ENCODE measurements around the gene HSPB1. TPM values are rescaled to one million over a fixed set of nuclear protein-coding genes. Genes with fewer than 3 reads are reported as not detected.

The HSPB1 gene
- total RNA-seq, 1 donor from 2014 or later = 609 TPM

- no peak for TF ChIP-seq CTCF (IDR thresholded peaks at IDR 0.05)
- peaks cover 20% of the 10 kb centered on the region for H3K4me1 ChIP-seq
- DNase-seq = no peak
- no peaks in the 10 kb centered on the region for H3K9me3 ChIP-seq
- ATAC-seq = no peak
- H3K36me3 ChIP-seq = peaks cover 54% of the 10 kb centered on the region
- H3K27me3 ChIP-seq (ENCODE audit: low read depth) = no peaks in the 10 kb centered on the region
- no peak overlapping the region for H3K4me3 ChIP-seq
- no peak overlapping the region for H3K27ac ChIP-seq
- intact Hi-C loops (cut with DNase I) = no loop called here
Measured at GRCh38 chr7:76328389-76328788, 25.9 kb downstream of the HSPB1 start.

GRCh38 chr7:76329479-76329878, 27.0 kb downstream of the HSPB1 start:
- Histone ChIP-seq H3K4me3 (no peak overlapping the region), H3K9me3 (no peaks in the 10 kb centered on the region), H3K27me3 (ENCODE audit: low read depth) (no peaks in the 10 kb centered on the region), H3K4me1 (peaks cover 31% of the 10 kb centered on the region), H3K27ac (no peak overlapping the region), H3K36me3 (peaks cover 54% of the 10 kb centered on the region)
- no peak for ATAC-seq
- no peak for TF ChIP-seq CTCF (IDR thresholded peaks at IDR 0.05)
- no peak for DNase-seq
- intact Hi-C loops (cut with DNase I) = no loop called here

GRCh38 chr7:76330261-76330660, 27.8 kb downstream of the HSPB1 start:
- H3K27ac ChIP-seq = no peak overlapping the region
- no peak for DNase-seq
- no peaks in the 10 kb centered on the region for H3K9me3 ChIP-seq
- peaks cover 34% of the 10 kb centered on the region for H3K4me1 ChIP-seq
- no peak overlapping the region for H3K4me3 ChIP-seq
- H3K27me3 ChIP-seq (ENCODE audit: low read depth) = no peaks in the 10 kb centered on the region
- no peak for TF ChIP-seq CTCF (IDR thresholded peaks at IDR 0.05)
- intact Hi-C loops (cut with DNase I) = no loop called here
- peaks cover 52% of the 10 kb centered on the region for H3K36me3 ChIP-seq
- ATAC-seq = no peak

- intact Hi-C loops (cut with DNase I) = no loop called here
- H3K36me3 ChIP-seq = peaks cover 48% of the 10 kb centered on the region
- no peaks in the 10 kb centered on the region for H3K27me3 ChIP-seq (ENCODE audit: low read depth)
- no peak overlapping the region for H3K4me3 ChIP-seq
- H3K4me1 ChIP-seq = peaks cover 34% of the 10 kb centered on the region
- ATAC-seq (no peak), DNase-seq (no peak)
- no peaks in the 10 kb centered on the region for H3K9me3 ChIP-seq
- H3K27ac ChIP-seq = no peak overlapping the region
- TF ChIP-seq CTCF (IDR thresholded peaks at IDR 0.05) = no peak
Measured at GRCh38 chr7:76330673-76331072, 28.2 kb downstream of the HSPB1 start.

- Histone ChIP-seq H3K9me3 (no peaks in the 10 kb centered on the region), H3K27me3 (ENCODE audit: low read depth) (no peaks in the 10 kb centered on the region), H3K36me3 (peaks cover 34% of the 10 kb centered on the region), H3K4me1 (peaks cover 39% of the 10 kb centered on the region), H3K27ac (no peak overlapping the region), H3K4me3 (no peak overlapping the region)
- no peak for TF ChIP-seq CTCF (IDR thresholded peaks at IDR 0.05)
- DNase-seq = no peak
- intact Hi-C loops (cut with DNase I) = no loop called here
- peak in 1 of 2 donors; percentile 28 for ATAC-seq
Measured at GRCh38 chr7:76332078-76332477, 29.6 kb downstream of the HSPB1 start.
